HK-2 (cell line): Measurements from ENCODE around the gene PLOD1.
"Not testable (repeated sequence)": the region's sequence is repeated elsewhere in the genome, so short reads cannot be mapped to it uniquely, and the experiment has no call there.

Experiments
- DNase-seq: peaks from one replicate; pipeline ENCODE4 v3.0.0-alpha.2; 2018; ENCODE audit not compliant: unreplicated experiment

Gene PLOD1

DNA sequence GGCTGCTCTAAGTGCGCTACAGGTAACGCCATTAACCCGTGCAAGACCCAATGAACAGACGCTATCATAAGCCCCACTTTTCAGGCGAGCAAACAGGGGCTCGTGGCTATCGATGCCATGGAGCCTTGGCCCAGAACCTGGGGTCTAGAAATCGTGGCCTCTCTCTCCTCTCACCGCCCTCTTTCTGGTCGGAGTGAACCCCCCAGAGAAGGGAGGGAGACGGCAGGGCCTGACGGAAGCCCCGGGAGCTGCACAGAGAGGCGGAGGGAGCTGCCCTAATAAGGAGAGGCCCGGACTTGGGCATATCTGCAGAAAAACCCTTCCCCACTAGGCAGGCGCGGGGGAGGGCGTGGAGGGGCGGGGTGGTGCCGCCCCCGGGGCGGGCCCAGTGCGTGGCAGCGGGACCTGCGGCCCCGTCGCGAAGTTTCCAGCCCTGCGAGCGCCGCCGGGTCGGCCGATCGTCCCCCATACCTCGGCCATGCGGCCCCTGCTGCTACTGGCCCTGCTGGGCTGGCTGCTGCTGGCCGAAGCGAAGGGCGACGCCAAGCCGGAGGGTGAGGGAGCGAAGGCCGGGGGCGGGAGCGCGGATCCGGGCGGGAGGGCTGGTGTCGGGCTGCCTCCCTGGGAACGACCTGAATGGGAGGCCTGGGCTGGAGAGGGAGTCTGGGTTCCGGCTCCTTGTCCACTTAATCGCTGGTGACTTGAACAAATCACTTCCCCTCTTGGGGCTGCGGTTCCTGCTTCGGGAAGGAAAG, at the start of gene PLOD1:
TSS of gene PLOD1 (plus strand) at position 416 of the 755 bp plus-strand sequence. CDS start at position 479, 63 bp downstream.
- DNase-seq, result peak; percentile 90

DNA sequence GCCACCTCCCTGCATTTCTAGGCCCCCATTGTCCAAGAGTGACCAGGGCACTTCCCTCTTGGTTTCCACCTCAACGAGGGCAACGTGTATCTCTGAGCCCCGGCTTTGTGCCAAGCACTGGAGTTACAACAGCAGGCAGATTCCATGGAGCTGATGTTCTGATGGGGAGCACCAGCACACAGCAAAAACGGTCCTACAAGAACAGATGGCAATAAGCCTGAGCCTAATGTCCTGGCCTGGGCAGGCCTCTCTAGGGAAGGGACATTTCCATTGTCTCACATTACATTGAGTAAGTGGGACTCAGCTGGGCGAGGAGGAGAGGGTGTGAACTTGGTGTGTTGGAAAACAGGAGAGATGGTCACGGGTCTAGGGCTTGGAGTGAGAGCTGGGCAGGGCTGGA, 48.6 kb upstream of the PLOD1 start:
- DNase-seq, result no peak

DNA sequence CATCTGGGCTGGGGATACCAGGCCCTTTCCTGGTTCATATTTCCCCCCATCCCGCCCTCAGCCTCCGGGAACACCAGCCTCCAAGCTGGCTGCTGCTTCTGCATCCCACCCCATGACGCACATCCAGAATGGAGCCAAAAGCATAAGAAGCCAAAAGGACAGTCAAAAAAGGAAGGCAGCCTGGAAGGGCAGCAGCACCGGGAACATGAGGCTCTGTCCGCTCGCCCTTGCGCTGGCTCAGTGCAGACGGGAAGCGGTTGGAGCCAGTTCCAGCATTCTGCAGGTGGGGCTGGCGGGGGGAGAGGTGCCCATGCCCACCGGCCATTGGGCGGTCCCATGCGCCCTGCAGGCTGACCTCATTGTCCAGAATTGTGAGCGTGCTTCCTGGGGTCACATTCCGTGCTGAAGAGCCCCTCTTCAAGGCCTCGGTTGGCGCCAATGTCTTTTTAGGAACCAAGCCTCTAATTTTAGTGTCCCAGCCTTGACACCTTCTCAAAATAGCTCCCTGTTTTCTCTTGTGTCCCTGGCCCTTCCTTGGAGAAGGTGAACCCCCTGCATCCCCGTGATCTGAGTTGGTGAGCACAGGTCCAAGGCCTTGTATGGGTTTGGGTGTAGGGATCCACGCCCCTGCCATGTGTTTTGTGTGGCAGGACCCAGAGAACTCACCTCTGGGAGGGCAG, 47.4 kb upstream of the PLOD1 start:
- no peak for DNase-seq

DNA sequence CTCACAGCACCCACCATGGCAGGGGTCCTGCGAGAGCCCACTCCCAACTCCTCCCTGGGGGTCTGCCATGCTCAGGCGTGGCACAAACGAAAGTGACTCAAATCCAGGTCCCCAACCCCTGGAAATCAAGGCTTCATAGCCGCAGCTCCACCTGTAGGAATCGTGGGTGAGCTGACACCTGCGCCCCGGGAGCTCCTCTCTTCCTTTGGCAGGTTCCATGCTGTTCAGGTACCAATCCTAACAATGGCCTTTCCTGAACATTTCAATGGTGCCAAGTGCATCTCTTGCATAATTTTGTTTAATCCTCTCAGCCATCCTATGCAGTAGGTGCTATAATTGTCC, 46.9 kb upstream of the PLOD1 start:
- no peak for DNase-seq

DNA sequence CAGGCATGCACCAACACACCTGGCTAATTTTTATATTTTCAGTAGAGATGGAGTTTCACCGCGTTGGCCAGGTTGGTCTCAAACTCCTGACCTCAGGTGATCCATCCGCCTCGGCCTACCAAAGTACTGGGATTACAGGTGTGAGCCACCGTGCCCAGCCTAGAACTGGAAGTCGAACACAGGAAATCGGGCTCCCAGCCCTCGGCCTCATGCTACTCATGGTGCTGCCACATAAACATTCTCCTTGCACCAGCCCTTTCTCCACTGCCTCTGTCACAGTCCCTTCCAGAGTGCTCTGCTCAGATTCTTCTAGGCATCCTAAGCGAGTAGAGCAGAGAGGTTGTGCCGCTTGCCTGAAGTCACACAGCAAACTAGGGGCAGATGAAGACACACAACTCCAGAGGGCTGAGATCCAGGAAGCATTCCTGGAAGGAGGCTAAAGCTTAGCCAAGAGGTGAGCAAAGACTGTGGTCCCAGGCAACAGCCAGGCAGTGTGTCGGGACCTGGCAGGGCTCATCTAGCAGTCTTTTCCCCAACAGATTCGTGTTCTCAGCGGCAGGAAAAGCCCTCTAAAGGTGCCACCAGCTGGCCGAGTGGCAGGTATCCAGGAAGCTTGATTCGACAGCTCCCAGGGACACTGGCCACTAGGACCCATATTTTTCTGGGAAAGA, 46.2 kb upstream of the PLOD1 start:
- no peak for DNase-seq

DNA sequence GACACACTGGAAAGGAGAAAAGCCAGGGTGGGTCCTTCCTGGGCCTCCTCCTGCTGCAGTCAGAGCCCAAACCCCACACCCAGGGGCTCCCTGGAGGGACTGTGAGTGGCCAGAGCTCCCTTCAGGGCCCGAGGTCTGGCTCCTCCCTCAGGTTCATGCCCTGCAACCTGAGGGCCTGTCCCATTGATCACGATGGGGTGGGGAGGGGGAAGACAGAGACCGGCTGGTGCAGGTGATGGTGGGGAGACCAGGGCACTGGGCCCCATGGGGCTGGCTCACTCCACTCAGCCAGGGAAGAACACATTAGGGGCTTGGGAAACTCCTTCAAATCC, 45.7 kb upstream of the PLOD1 start:
- DNase-seq, result no peak

DNA sequence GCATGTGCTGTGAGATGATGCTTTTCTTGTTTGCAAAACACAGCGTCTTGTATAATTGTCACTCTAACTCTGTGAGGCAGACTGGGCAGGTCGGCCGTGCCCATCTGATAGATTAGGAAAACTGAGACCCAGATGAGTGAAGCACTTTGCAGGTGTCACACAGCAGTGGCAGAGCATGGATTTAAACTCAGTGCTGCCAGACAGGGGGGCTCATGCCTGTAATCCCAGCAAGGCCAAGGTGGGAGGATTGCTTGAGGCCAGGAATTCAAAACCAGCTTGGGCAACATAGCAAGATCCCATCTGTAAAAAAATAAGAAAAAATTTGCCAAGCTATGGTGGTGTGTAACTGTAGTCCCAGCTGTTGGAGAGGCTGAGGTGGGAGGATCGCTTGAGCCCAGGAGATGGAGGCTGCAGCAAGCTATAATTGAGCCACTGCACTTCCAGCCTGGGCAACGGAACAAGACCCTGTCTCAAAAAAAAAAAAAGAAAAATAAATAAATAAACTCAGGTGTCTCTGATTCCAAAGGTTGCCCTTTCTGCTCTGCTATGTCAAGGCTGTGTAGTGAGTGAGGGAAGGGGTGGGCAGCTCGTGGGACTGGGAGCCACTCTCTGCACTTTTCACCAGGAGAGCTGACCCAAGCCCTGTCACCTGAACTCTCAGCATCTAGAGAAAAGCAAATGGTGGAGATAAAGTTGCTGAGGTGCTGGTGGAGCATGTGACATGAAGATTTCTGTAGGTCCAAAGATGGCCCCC, 42.9 kb upstream of the PLOD1 start:
- DNase-seq, result no peak

DNA sequence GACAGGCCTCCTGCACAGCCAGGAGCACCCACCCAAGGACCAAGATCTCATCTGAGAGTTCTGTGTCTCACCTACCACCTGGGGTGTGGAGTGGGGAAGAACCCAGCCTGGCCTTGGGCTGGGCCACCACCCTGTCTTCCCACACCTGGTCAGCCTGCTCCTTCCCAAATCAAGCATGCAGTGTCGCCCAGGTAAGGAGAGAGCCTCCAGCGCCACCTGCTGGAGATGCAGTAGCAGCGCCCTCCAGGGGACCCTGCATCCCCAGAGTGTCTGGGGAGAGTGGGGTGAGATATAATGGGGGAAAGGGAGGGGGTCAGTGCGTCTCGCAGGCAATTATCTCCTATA, 40.6 kb upstream of the PLOD1 start:
- DNase-seq, result peak; percentile 60

DNA sequence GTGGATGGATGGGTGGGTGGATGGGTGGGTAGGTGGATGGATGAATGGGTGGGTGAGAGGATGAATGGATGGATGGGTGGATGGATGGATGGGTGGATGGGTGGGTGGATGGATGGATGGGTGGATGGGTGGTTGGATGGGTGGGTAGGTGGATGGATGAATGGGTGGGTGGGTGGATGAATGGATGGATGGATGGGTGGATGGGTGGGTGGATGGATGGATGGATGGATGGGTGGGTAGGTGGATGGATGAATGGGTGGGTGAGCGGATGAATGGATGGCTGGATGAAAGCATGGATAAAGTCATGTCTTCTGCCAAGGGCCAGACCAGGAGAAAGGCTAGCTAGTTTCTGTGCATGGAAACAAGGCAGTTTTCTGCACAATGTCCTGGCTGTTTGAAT, 40.0 kb upstream of the PLOD1 start:
- not testable (repeated sequence) for DNase-seq

DNA sequence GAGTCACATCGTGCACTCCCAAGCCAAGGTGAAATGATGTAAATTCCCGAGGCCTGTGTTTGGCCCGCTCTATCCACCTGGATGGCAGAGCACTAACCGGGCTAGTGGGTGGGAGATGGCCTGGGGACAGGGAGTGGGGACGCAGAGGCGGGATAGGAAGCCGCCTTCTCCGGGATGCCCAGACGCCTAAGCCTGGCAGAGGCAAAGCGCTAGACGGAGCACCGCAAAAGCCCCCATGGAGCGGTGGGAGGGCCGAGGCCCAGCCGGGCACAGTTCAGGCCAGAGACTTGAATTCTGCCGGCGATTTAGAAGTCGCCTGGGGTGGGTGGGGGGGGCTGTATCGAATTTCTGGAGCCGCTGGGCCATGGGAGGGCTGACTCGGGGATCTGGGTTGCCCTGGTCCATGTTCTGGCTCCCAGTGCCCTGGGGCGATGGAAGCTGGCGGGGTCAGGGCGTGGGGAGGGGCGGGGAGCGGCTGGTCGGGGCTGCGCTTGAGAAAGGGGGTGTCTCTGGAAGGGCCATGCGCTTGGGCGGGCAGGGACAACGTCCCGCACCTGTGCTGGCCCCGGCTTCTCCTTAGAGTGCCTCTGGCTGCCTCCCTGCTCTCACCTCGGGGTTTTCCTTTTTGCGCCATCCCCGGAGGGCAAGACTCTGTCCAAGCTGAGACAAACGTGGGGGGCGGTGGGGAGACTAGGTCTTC, 36.3 kb upstream of the PLOD1 start:
- DNase-seq, result no peak

DNA sequence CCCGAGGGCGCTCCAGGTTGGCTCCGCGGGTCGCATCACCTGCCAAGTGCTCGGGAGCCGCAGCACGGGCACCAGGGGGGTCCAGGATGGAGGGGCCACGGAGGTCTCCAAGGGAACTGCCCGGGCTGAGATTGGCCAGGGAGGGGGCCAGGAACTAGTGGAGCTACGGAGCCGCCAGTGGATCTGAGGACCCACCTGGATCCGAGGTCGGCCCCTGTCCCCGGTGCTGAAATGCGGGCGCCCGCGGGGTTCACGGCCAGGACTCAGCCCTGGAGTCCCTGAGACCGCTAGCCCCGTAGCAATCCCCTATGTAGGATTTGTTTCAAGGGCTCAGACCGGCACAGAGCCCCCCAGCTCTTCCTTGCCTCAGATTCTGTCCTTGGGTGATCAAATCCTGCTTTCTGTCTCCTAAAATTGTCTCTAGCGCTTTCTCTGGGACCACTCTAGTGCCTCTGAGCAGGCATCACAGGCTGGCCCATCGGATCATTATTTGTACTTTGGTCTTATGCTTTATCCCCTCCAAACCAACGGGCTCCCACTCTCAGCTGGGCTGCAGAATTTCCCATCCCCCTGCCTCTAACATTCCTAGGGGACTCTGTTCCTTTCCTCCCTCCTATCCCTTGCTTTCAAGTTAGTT, 35.6 kb upstream of the PLOD1 start:
- no peak for DNase-seq

DNA sequence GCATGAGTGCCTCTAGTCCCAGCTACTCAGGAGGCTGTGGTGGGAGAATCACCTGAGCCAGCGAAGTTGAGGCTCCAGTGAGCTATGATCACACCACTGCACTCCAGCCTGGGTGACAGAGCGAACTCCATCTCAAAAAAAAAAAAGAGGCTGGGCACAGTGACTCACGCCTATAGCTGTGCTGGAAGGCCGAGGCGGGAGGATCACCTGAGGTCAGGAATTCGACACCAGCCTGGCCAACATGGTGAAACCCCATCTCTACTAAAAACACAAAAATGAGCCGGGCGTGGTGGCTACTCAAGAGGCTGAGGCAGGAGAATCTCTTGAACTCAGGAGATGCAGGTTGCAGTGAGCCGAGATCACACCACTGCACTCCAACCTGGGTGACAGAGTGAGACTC, 33.1 kb upstream of the PLOD1 start:
- peak; percentile 52 for DNase-seq

DNA sequence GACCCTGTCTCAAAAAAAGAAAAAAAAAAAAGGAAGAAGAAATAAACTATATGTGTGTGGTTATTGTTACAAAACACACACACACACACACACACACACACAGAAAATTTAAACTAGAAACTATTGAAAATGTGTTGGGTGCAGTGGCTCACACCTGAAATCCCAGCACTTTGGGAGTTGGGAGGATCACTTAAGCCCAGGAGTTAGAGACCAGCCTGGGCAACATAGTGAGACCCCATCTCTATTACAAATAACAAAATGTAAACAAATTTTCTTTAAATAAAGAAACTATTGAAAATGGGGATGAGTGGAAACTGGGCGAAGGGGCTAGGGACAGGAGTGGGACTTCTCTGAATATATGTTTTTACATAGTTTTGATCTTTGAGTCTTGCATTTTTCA, 31.3 kb upstream of the PLOD1 start:
- DNase-seq, result no peak

DNA sequence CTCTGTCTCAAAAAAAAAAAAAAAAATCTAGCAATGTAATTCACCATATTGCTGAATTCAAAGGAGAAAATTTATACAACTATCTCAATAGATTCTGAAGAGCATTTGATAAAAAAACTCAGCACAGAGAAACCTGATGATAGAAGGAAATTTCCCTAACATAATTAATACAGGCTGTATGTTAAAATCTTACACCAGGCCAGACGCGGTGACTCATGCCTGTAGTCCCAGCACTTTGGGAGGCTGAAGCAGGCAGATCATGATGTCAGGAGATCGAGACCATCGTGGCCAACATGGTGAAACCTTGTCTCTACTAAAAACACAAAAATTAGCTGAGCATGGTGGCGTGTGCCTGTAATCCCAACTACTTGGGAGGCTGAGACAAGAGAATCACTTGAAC, 30.4 kb upstream of the PLOD1 start:
- DNase-seq, result not testable (repeated sequence)

DNA sequence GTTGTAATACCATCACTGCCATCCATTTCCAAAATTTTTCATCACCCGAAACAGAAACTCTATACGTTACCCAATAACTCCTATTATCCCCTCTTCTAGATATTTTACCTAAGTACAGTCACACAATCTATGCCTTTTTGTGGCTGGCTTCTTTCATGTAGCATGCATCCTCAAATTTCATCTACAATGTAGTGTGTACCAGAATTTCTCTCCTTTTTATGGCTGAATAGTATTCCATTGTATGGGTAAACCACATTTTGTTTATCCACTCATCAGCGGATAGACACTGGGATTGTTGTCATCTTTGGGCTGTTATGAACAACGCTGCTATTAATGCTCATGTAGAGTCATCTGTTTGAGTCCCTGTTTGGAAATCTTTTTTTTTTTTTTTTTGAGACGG, 29.5 kb upstream of the PLOD1 start:
- DNase-seq, result no peak

DNA sequence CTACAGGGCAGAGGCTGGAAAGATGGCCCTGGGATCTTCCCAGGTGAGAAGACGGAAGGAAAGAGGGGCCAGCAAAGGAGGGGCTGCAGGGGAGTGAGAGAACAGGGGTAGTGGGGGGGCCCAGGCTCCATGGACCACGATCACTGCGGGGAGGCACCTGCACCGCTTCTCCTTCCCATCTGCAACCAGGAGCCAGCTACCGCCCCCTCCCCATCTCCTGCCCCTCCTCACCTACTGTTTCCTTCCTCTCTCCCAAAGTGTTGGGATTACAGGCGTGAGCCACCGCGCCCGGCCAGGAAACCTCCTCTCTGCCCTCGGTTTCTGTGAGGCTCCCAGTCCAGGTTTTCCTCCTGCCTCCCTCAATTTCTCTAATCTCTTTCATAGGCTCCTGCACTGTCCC, 27.6 kb upstream of the PLOD1 start:
- DNase-seq, result no peak

DNA sequence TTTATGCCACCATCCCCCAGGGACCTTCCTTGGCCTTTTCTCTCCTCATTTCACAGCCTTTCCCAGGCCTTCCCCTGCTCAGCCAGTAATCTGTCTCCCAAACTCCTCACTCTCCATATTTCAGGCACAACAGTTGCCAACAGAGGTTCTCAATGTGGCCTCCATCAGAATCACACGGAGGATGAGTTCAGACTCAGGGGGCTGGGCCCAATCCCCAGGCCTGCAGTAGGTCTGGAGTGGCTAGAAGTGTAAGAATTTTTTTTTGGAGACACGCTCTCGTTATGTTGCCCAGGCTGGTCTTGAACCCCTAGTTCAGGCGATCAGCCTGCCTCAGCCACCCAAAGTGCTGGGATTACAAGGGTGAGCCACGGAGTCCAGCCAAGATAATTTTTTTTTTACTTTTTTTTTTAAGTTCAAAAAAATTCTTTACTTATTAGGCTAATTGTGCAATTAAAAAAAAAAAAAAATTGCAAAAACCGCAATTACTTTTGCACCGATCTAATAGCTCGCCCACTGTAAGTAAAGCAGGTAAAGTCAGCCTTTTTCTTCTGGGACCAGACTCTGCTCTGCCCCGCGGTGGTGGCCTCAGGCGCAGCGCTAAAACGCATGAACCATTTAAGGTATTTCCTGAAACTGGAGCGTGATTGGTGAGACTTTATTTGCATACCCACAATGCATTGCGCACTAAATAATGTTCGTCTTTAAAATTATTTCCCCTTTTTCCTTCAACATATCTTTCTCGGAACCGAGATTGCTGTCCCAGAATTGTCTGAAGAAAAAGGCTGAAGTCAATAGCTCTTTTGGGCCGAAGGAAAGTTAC, 27.0 kb upstream of the PLOD1 start:
- peak; percentile 92 for DNase-seq

DNA sequence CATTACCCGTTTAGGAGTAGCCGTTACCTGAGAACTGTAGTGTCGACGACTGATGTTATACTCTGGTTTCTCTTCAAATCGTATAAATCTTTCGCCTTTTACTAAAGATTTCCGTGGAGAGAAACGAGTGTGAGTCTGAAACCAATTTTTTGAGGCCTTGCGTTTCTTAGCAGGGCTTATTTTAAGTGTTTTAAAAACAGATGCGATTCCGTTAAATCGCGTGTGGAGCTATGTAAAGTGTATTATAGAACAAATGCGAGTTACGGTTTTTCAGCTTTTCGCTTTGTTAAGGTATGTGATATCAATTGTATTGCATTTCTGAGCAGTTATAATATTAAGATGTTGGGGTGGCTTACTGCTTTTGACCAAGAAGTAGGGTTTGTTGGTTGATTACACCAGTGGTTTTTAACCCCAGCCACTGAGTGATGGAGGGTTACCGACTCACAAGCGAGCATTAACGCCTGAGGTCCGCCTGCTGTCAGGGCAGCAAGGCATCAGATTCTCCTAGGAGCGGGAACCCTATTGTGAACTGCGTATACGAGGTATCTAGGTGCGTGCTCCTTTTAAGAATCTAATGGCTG, 26.3 kb upstream of the PLOD1 start:
- DNase-seq, result peak; percentile 87

DNA sequence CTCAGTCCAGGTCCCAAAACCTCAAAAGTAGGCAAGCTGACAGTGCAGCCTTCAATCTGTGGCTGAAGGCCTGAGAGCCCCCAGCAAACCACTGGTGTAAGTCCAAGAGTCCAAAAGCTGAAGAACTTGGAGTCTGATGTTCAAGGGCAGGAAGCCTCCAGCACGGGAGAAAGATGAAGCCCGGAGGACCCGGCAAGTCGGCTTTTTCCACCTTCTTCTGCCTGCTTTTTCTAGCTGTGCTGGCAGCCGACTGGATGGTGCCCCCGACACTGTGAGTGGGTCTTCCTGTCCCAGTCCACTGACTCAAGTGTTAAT, 23.6 kb upstream of the PLOD1 start:
- DNase-seq, result not testable (repeated sequence)

DNA sequence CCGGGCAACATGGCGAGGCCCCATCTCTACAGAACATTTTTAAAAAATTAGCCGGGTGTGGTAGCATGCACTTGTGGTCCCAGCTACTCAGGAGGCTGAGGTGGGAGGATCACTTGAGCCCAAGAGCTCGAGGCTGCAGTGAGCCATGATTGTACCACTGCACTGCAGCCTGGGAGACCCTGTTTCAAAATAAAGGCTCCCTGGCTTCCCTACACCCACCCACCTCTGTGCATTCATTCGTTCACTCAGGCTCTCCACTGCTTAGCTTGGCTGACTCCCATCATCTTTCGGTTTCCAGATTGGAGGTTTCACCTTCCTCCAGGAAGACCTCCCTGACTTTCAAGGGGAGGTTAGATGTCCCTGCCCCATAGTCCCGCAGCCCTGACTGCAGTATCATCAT, 22.5 kb upstream of the PLOD1 start:
- DNase-seq, result no peak
